CD14-positive monocyte (primary cell): ENCODE data around the gene SLC26A11. TPM values are rescaled to one million over a fixed set of nuclear protein-coding genes. Genes with fewer than 3 reads are reported as not detected.

Source experiments
- DNase-seq, 3 donors: peaks; one replicate each; pipeline ENCODE4 v3.0.0-alpha.2; 2011 to 2022
- H2AFZ ChIP-seq: 2 replicates; pipeline ENCODE4 v1.6.0; 2012; ENCODE audit warnings: mild to moderate bottlenecking, low read depth, low read length, inconsistent platforms; ENCODE audit not compliant: insufficient read depth, poor library complexity, severe bottlenecking
- H3K27ac ChIP-seq, 2 donors: 1 replicate in 1 of 2; 2 replicates in 1 of 2; pipeline ENCODE4 v1.5.1; 2012 to 2013; ENCODE audit warnings: low read length in 2 of 2, control low read depth in 1 of 2, inconsistent platforms in 1 of 2, low read depth in 1 of 2, mild to moderate bottlenecking in 1 of 2
- H3K27me3 ChIP-seq, 2 donors: one replicate each; pipeline versions ENCODE4 v1.6.0 to v1.6.1; 2011 to 2013; ENCODE audit warnings: low read length in 2 of 2; ENCODE audit not compliant: control insufficient read depth in 2 of 2, insufficient read depth in 2 of 2
- H3K36me3 ChIP-seq, 2 donors: replicated peaks in 1 of 2; 1 replicate in 1 of 2; 2 replicates in 1 of 2; pipeline versions ENCODE4 v1.5.1 to v1.6.1; 2012 to 2013; ENCODE audit warnings: low read length in 2 of 2, control low read depth in 1 of 2, inconsistent platforms in 1 of 2, mild to moderate bottlenecking in 1 of 2; ENCODE audit not compliant: insufficient read depth in 2 of 2, control insufficient read depth in 1 of 2
- H3K4me1 ChIP-seq, 2 donors: 1 replicate in 1 of 2; 2 replicates in 1 of 2; pipeline versions ENCODE4 v1.5.1 to v1.6.1; 2012 to 2013; ENCODE audit warnings: low read length in 2 of 2, control low read depth in 1 of 2, inconsistent platforms in 1 of 2, mild to moderate bottlenecking in 1 of 2, moderate library complexity in 1 of 2; ENCODE audit not compliant: insufficient read depth in 2 of 2, control insufficient read depth in 1 of 2
- H3K4me2 ChIP-seq: replicated peaks from 2 replicates; pipeline ENCODE3; 2012; ENCODE audit warnings: low read length, moderate library complexity, mild to moderate bottlenecking; ENCODE audit not compliant: poor library complexity, severe bottlenecking; ENCODE audit errors: extremely low read depth
- H3K4me3 ChIP-seq, 3 experiments: fragments of 200-600 bp in 1 of 3; sonication (generic) in 1 of 3; replicated peaks in 1 of 3; 1 replicate in 2 of 3; 2 replicates in 1 of 3; pipeline ENCODE4 v1.5.1; 2011 to 2013; ENCODE audit warnings: low read length in 3 of 3, mild to moderate bottlenecking in 3 of 3, control low read depth in 2 of 3, low read depth in 2 of 3, inconsistent platforms in 1 of 3, moderate library complexity in 1 of 3
- H3K79me2 ChIP-seq: 2 replicates; pipeline ENCODE4 v1.6.0; 2012; ENCODE audit warnings: mild to moderate bottlenecking, control low read depth, inconsistent platforms, low read length, moderate library complexity; ENCODE audit not compliant: insufficient read depth
- H3K9ac ChIP-seq: 2 replicates; pipeline ENCODE4 v1.6.0; 2017; ENCODE audit warnings: low read length, mild to moderate bottlenecking; ENCODE audit not compliant: insufficient read depth, poor library complexity, severe bottlenecking
- H3K9me3 ChIP-seq, 2 donors: replicated peaks in 1 of 2; 1 replicate in 1 of 2; 2 replicates in 1 of 2; pipeline versions ENCODE4 v1.5.1 to v1.6.1; 2012 to 2013; ENCODE audit warnings: low read length in 2 of 2, control low read depth in 1 of 2; ENCODE audit not compliant: control insufficient read depth in 1 of 2, insufficient read depth in 1 of 2
- H4K20me1 ChIP-seq: 2 replicates; pipeline ENCODE4 v1.6.0; 2012; ENCODE audit warnings: mild to moderate bottlenecking, low read length, control low read depth, moderate library complexity; ENCODE audit not compliant: insufficient read depth
- H3K27ac Mint-ChIP-seq, 7 donors: one replicate each; pipeline ENCODE4 v1.8.0; 2020; ENCODE audit warnings: mild to moderate bottlenecking in 7 of 7, mixed read lengths in 7 of 7, moderate library complexity in 6 of 7, inconsistent platforms in 2 of 7
- H3K27me3 Mint-ChIP-seq, 3 donors: one replicate each; pipeline ENCODE4 v1.8.0; 2021 to 2022; ENCODE audit warnings: low read depth in 3 of 3, mild to moderate bottlenecking in 3 of 3, mixed read lengths in 3 of 3, moderate library complexity in 3 of 3, inconsistent platforms in 1 of 3
- H3K36me3 Mint-ChIP-seq, 2 donors: one replicate each; pipeline ENCODE4 v1.8.0; 2020; ENCODE audit warnings: mixed read lengths in 2 of 2, inconsistent platforms in 1 of 2, mild to moderate bottlenecking in 1 of 2
- H3K4me1 Mint-ChIP-seq: one replicate; pipeline ENCODE4 v1.8.0; 2020; ENCODE audit warnings: mild to moderate bottlenecking, mixed read lengths
- H3K4me3 Mint-ChIP-seq, 2 donors: one replicate each; pipeline ENCODE4 v1.8.0; 2020; ENCODE audit warnings: mild to moderate bottlenecking in 2 of 2, mixed read lengths in 2 of 2, moderate library complexity in 1 of 2
- H3K9me3 Mint-ChIP-seq, 7 donors: one replicate each; pipeline ENCODE4 v1.8.0; 2020 to 2022; ENCODE audit warnings: mixed read lengths in 7 of 7, mild to moderate bottlenecking in 6 of 7, moderate library complexity in 6 of 7, inconsistent platforms in 2 of 7
- CTCF ChIP-seq: fragments of 200-600 bp; IDR thresholded peaks from one replicate; pipeline ENCODE4 v1.8.0; 2022; ENCODE audit warnings: antibody characterized with exemption, mild to moderate bottlenecking
- WGBS: methylation state at CpG from one replicate; pipeline ENCODE4 v1.1.5; 2013; ENCODE audit warnings: missing lambda C conversion rate; ENCODE audit not compliant: insufficient coverage; 5-methylcytosine and 5-hydroxymethylcytosine counted together
- intact Hi-C, 2 donors: fragments of 100-400 bp; cut with micrococcal nuclease; formaldehyde crosslinking; loops; one replicate each; pipeline versions ENCODE4 v1.15.0 to v1.15.1; 2023
- polyA plus RNA-seq, 3 donors: library from polyadenylated mRNA; depleted of rRNA in 1 of 3; unstranded in 2 of 3; stranded (reverse) in 1 of 3; fragments of 300-500 nt in 2 of 3; fragments of >200 nt in 1 of 3; fragmentation: Illumina TruSeq in 2 of 3; gene quantifications; 1 replicate in 2 of 3; 2 replicates in 1 of 3; pipeline ENCODE4 v1.2.3, GENCODE V29; 2012 to 2021

The SLC26A11 gene
- polyA plus RNA-seq, 3 donors = 1.8 to 29.7 (median 2.6) TPM

- H3K4me3 ChIP-seq = no peak overlapping the region
- Mint-ChIP-seq H3K27me3 (peaks cover 4 to 20% (median 6%) of the 10 kb centered on the region in 3 donors), H3K4me1 (peaks cover 14% of the 10 kb centered on the region), H3K9me3 (peaks cover 0 to 2% (median 0%) of the 10 kb centered on the region in 7 donors), H3K4me3 (no peak overlapping the region), H3K36me3 (peaks cover 10 to 36% of the 10 kb centered on the region in 2 donors), H3K27ac (no peak overlapping the region)
- H4K20me1 ChIP-seq = peaks cover 11% of the 10 kb centered on the region
- no peak overlapping the region for H3K9ac ChIP-seq
- peaks cover 6 to 16% of the 10 kb centered on the region in 2 donors for H3K36me3 ChIP-seq
- intact Hi-C loops = no loop called here
- no peaks in the 10 kb centered on the region for H3K27me3 ChIP-seq
- WGBS = 75% methylated on average over 6 of the region's 11 CpGs
- H3K4me2 ChIP-seq = no peak overlapping the region
- TF ChIP-seq CTCF = no peak
- H3K79me2 ChIP-seq = no peaks in the 10 kb centered on the region
- DNase-seq = no peak
- no peak overlapping the region for H2AFZ ChIP-seq
- peaks cover 16 to 26% of the 10 kb centered on the region in 2 donors for H3K4me1 ChIP-seq
- H3K27ac ChIP-seq = no peak overlapping the region
- H3K9me3 ChIP-seq = no peaks in the 10 kb centered on the region
Observed at GRCh38 chr17:80203471-80203963, 16.7 kb upstream of the SLC26A11 start.

- DNase-seq = no peak
- TF ChIP-seq CTCF = no peak
- H3K27ac ChIP-seq = no peak overlapping the region
- intact Hi-C loops = no loop called here
- no peaks in the 10 kb centered on the region for H3K27me3 ChIP-seq
- H3K4me2 ChIP-seq = no peak overlapping the region
- 96% methylated on average over 13 of the region's 19 CpGs for WGBS
- H3K9me3 ChIP-seq = no peaks in the 10 kb centered on the region
- no peak overlapping the region for H3K9ac ChIP-seq
- H3K27ac Mint-ChIP-seq = peak overlapping the region in 2 of 7 donors; percentile 30 to 40
- H3K36me3 ChIP-seq = peaks cover 19 to 30% of the 10 kb centered on the region in 2 donors
- no peak overlapping the region for H3K4me3 Mint-ChIP-seq
- peaks cover 24 to 50% of the 10 kb centered on the region in 2 donors for H3K36me3 Mint-ChIP-seq
- peaks cover 14% of the 10 kb centered on the region for H3K4me1 Mint-ChIP-seq
- peaks cover 2 to 15% (median 6%) of the 10 kb centered on the region in 3 donors for H3K27me3 Mint-ChIP-seq
- no peaks in the 10 kb centered on the region for H3K79me2 ChIP-seq
- peaks cover 0 to 2% (median 0%) of the 10 kb centered on the region in 7 donors for H3K9me3 Mint-ChIP-seq
- peaks cover 16 to 26% of the 10 kb centered on the region in 2 donors for H3K4me1 ChIP-seq
- no peak overlapping the region for H3K4me3 ChIP-seq
- H2AFZ ChIP-seq = no peak overlapping the region
- H4K20me1 ChIP-seq = peaks cover 24% of the 10 kb centered on the region
Observed at GRCh38 chr17:80204626-80205468, 15.4 kb upstream of the SLC26A11 start.
